Stimulated activated CD4-positive, alpha-beta T cell treated with anti-CD3 and anti-CD28 coated beads, Interleukin-4, amount 100 ng/mL, for 4 hours (primary cell): ENCODE results near the gene IL21.

Experiments used
- DNase-seq, 2 experiments: peaks; one replicate each; pipeline ENCODE4 v3.0.0-alpha.2; 2020

Gene IL21

GRCh38 chr4:122632396-122633143 lies 11.7 kb upstream of the IL21 start:
- no peak for DNase-seq

- DNase-seq, result no peak
Observed at GRCh38 chr4:122625156-122625555, 4.3 kb upstream of the IL21 start.

- DNase-seq, result no peak
Observed at GRCh38 chr4:122624205-122624604, 3.3 kb upstream of the IL21 start.

- DNase-seq, result no peak
Observed at GRCh38 chr4:122623637-122624166, 2.8 kb upstream of the IL21 start.

- no peak for DNase-seq
Observed at GRCh38 chr4:122622400-122622799, 1.5 kb upstream of the IL21 start.

GRCh38 chr4:122619611-122620010 lies 1.3 kb downstream of the IL21 start:
- DNase-seq, result no peak

GRCh38 chr4:122617597-122618593 lies 3.0 kb downstream of the IL21 start:
- DNase-seq, result no peak

- no peak for DNase-seq
Observed at GRCh38 chr4:122616915-122617596, 3.8 kb downstream of the IL21 start.

GRCh38 chr4:122614621-122615020 lies 6.2 kb downstream of the IL21 start:
- DNase-seq, result no peak

GRCh38 chr4:122612540-122612939 lies 8.3 kb downstream of the IL21 start:
- DNase-seq, result no peak

GRCh38 chr4:122606364-122607043 lies 14.4 kb downstream of the IL21 start:
- DNase-seq, result no peak

GRCh38 chr4:122604146-122604545 lies 16.7 kb downstream of the IL21 start:
- no peak for DNase-seq

GRCh38 chr4:122603156-122603574 lies 17.7 kb downstream of the IL21 start:
- DNase-seq, result no peak

GRCh38 chr4:122602277-122603142 lies 18.4 kb downstream of the IL21 start:
- no peak for DNase-seq

- DNase-seq, result no peak
Observed at GRCh38 chr4:122591196-122591595, 29.7 kb downstream of the IL21 start.

GRCh38 chr4:122588453-122589238 lies 32.2 kb downstream of the IL21 start:
- DNase-seq, result no peak

GRCh38 chr4:122584519-122584918 lies 36.3 kb downstream of the IL21 start:
- no peak for DNase-seq

GRCh38 chr4:122583906-122584305 lies 37.0 kb downstream of the IL21 start:
- DNase-seq, result no peak

GRCh38 chr4:122577808-122578781 lies 42.8 kb downstream of the IL21 start:
- DNase-seq, result peak; percentile 54 to 56
